ENCODE data around the gene HPS5.
"Not testable (repeated sequence)": the region's sequence is repeated elsewhere in the genome, so short reads cannot be mapped to it uniquely, and the experiment has no call there.

The HPS5 gene

GRCh38 chr11:18321969-18322711 is at the start of gene HPS5, which contains the start of gene GTF2H1:
HPS5 (minus strand) TSS chr11:18322140; CDS start chr11:18317858, 4,282 bp downstream.
GTF2H1 (plus strand) TSS chr11:18322567; CDS start chr11:18333075, 10,508 bp downstream.
- DNase-seq (ENCODE audit: low spot score): peak; percentile 97

GRCh38 chr11:18371279-18371678 is 49.3 kb upstream of the HPS5 start:
- no peak for DNase-seq (ENCODE audit: low spot score)

- no peak for DNase-seq (ENCODE audit: low spot score)
Observed at GRCh38 chr11:18369398-18369797, 47.5 kb upstream of the HPS5 start.

- no peak for DNase-seq (ENCODE audit: low spot score)
Observed at GRCh38 chr11:18368221-18368620, 46.3 kb upstream of the HPS5 start.

GRCh38 chr11:18367431-18367830 is 45.5 kb upstream of the HPS5 start:
- no peak for DNase-seq (ENCODE audit: low spot score)

- DNase-seq (ENCODE audit: low spot score): no peak
Observed at GRCh38 chr11:18366286-18366685, 44.3 kb upstream of the HPS5 start.

GRCh38 chr11:18365741-18366140 is 43.8 kb upstream of the HPS5 start:
- DNase-seq (ENCODE audit: low spot score): no peak

GRCh38 chr11:18364495-18365073 is 42.6 kb upstream of the HPS5 start:
- DNase-seq (ENCODE audit: low spot score): no peak

- no peak for DNase-seq (ENCODE audit: low spot score)
Observed at GRCh38 chr11:18361154-18361553, 39.2 kb upstream of the HPS5 start.

- no peak for DNase-seq (ENCODE audit: low spot score)
Observed at GRCh38 chr11:18358646-18359045, 36.7 kb upstream of the HPS5 start.

- DNase-seq (ENCODE audit: low spot score): no peak
Observed at GRCh38 chr11:18352581-18352980, 30.6 kb upstream of the HPS5 start.

GRCh38 chr11:18347471-18348125 is 25.7 kb upstream of the HPS5 start:
- no peak for DNase-seq (ENCODE audit: low spot score)

- no peak for DNase-seq (ENCODE audit: low spot score)
Observed at GRCh38 chr11:18332891-18333290, 11.0 kb upstream of the HPS5 start.

GRCh38 chr11:18332302-18332701 is 10.4 kb upstream of the HPS5 start:
- DNase-seq (ENCODE audit: low spot score): no peak

GRCh38 chr11:18330921-18331320 is 9.0 kb upstream of the HPS5 start:
- DNase-seq (ENCODE audit: low spot score): no peak

- no peak for DNase-seq (ENCODE audit: low spot score)
Observed at GRCh38 chr11:18329196-18329870, 7.4 kb upstream of the HPS5 start.

GRCh38 chr11:18324381-18324780 is 2.4 kb upstream of the HPS5 start:
- DNase-seq (ENCODE audit: low spot score): no peak

- not testable (repeated sequence) for DNase-seq (ENCODE audit: low spot score)
Observed at GRCh38 chr11:18323881-18324280, 1.9 kb upstream of the HPS5 start.

- DNase-seq (ENCODE audit: low spot score): no peak
Observed at GRCh38 chr11:18322818-18323570, 1.1 kb upstream of the HPS5 start.

- no peak for DNase-seq (ENCODE audit: low spot score)
Observed at GRCh38 chr11:18321578-18321968, 367 bp downstream of the HPS5 start.

GRCh38 chr11:18320617-18321016 is 1.3 kb downstream of the HPS5 start:
- DNase-seq (ENCODE audit: low spot score): no peak

- no peak for DNase-seq (ENCODE audit: low spot score)
Observed at GRCh38 chr11:18319914-18320313, 2.0 kb downstream of the HPS5 start.
